Heart left ventricle (tissue), 13 donors: Measurements from ENCODE around the gene PEX26.

ENCODE experiments used
- CTCF ChIP-seq, 12 donors: fragments of 200-600 bp; sonication (generic) in 4 of 12; IDR thresholded peaks; one replicate each; pipeline versions ENCODE4 v1.5.0 to v1.8.0; 2018 to 2022; ENCODE audit warnings: antibody characterized with exemption in 12 of 12, mild to moderate bottlenecking in 5 of 12
- POLR2A ChIP-seq, 2 donors: fragments of 450-650 bp; IDR thresholded peaks; one replicate each; pipeline ENCODE4 v1.6.1; 2017; ENCODE audit warnings: antibody characterized with exemption in 2 of 2, mild to moderate bottlenecking in 2 of 2, moderate library complexity in 2 of 2
- donor health status: ischemic (EF 13 %, LVEDD 7.1; RV severe dilation, severe dysfunction).
- donor health status: DM: no; HTN: yes; CAD: no.
- donor health status: DM: no; HTN: no; CAD: no.
- donor health status: ischemic (EF 25% LVEDD 6.9; RV normal size, moderate dysfunction).
- donor health status: ischemic (EF 25% LVEDD 5.7; RV mildly dilated, moderate dysfunction).
- donor health status: ischemic (EF 35%, LVEDD 5.7; RV mildly dilated, moderate dysfunction).
- donor health status: nonischemic (EF 11% LVEDD 7.7; RV severe dilation, severe dysfunction).
- donor health status: DM: yes; HTN: yes; CAD: no.
- donor health status: PGD.
- donor health status: ischemic (EF 29% LVEDD 5.4; RV normal size, mild dysfunction).
- donor health status: nonischemic (EF 23%, LVEDD 6.1; RV moderate dilation, normal function).

DNA sequence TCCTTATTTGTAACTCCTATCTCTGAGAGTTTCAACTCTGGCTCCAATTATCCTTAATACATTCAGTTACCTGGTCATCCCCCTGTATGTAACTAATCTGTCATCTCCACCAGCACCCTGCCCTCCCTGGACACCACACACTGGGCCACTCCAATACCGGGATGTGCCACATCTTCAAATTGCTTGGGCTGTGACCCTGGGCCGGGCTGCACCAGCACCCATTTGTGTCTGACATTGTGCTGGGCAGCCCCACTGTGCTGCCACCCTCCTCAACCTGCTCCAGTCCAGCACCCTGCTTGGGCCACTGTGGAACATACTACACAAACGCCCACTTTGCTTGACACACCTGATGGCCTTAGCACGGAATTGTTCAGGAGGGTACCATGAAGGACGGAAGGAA lies 70.0 kb downstream of the PEX26 start:
- TF ChIP-seq CTCF (IDR thresholded peaks at IDR 0.05) (no peak), POLR2A (IDR thresholded peaks at IDR 0.05) (no peak)
